Ishikawa (cell line): ENCODE results near the gene PHLDA3.

ENCODE experiments used
- CEBPB ChIP-seq: IDR thresholded peaks from 2 replicates; pipeline ENCODE4 v1.6.1; 2012
- CREB1 ChIP-seq: IDR thresholded peaks from 2 replicates; pipeline ENCODE4 v1.6.1; 2012; ENCODE audit warnings: low read depth
- EP300 ChIP-seq: IDR thresholded peaks from 2 replicates; pipeline ENCODE4 v1.6.1; 2012; ENCODE audit warnings: borderline replicate concordance
- FOXM1 ChIP-seq: IDR thresholded peaks from 2 replicates; pipeline ENCODE4 v1.6.1; 2012; ENCODE audit warnings: low read depth, borderline replicate concordance
- MAX ChIP-seq: IDR thresholded peaks from 2 replicates; pipeline ENCODE4 v1.6.1; 2012
- NFIC ChIP-seq: IDR thresholded peaks from 2 replicates; pipeline ENCODE4 v1.6.1; 2012
- RAD21 ChIP-seq: IDR thresholded peaks from 2 replicates; pipeline ENCODE4 v1.6.1; 2012; ENCODE audit warnings: low read depth
- REST ChIP-seq: IDR thresholded peaks from 2 replicates; pipeline ENCODE4 v1.6.1; 2012; ENCODE audit warnings: low read depth, mild to moderate bottlenecking
- TEAD4 ChIP-seq: IDR thresholded peaks from 2 replicates; pipeline ENCODE4 v1.6.1; 2012
- USF1 ChIP-seq: IDR thresholded peaks from 2 replicates; pipeline ENCODE4 v1.6.1; 2012
- YY1 ChIP-seq: IDR thresholded peaks from 2 replicates; pipeline ENCODE4 v1.6.1; 2012; ENCODE audit warnings: low read depth

GRCh38 chr1:201418461-201418860 is 50.5 kb downstream of the PHLDA3 start:
- TF ChIP-seq FOXM1, result no peak
- TF ChIP-seq RAD21, result no peak
- no peak for TF ChIP-seq REST
- TF ChIP-seq YY1, result no peak
- TF ChIP-seq CEBPB, result no peak
- TF ChIP-seq MAX, result no peak
- no peak for TF ChIP-seq USF1
- TF ChIP-seq TEAD4, result no peak
- TF ChIP-seq EP300, result no peak
- no peak for TF ChIP-seq CREB1
- no peak for TF ChIP-seq NFIC
